WTC11 (cell line): ENCODE measurements around the gene EFCAB14. TPM values are rescaled to one million over a fixed set of nuclear protein-coding genes. Genes with fewer than 3 reads are reported as not detected.

Experiments used
- ATAC-seq: fragments of 200-7000 bp; cut with Tn5 transposase; 2 replicates; pipeline ENCODE4 v1.10.0; 2021; ENCODE audit warnings: mild to moderate bottlenecking, moderate library complexity
- Bru-seq: library from RNA; stranded (reverse); fragments of 400-500 nt; gene quantifications from one replicate; lab custom pipeline; 2021; lab: Mats Ljungman, UMichigan
- CTCF ChIA-PET: fragments of 300-600 bp; sonication (Branson Sonifier 250); formaldehyde crosslinking; loops from one replicate; lab custom pipeline; 2021; ENCODE audit warnings: antibody characterized with exemption; lab: Charles Lee
- POLR2A ChIA-PET: fragments of 350-600 bp; sonication (Branson Sonifier 250); formaldehyde crosslinking; loops from one replicate; lab custom pipeline; 2021; ENCODE audit warnings: antibody characterized with exemption; lab: Charles Lee
- DNase-seq: peaks from one replicate; pipeline ENCODE4 v3.0.0; 2021; ENCODE audit warnings: low spot score
- H3K27ac Mint-ChIP-seq: 2 replicates; pipeline ENCODE4 v1.8.0; 2021; ENCODE audit warnings: mixed read lengths
- H3K27me3 Mint-ChIP-seq: 2 replicates; pipeline ENCODE4 v1.8.0; 2021; ENCODE audit warnings: low read depth, mild to moderate bottlenecking, moderate library complexity, mixed read lengths
- H3K36me3 Mint-ChIP-seq: 2 replicates; pipeline ENCODE4 v1.8.0; 2021; ENCODE audit warnings: mixed read lengths
- H3K4me1 Mint-ChIP-seq: 2 replicates; pipeline ENCODE4 v1.8.0; 2022; ENCODE audit warnings: mixed read lengths
- H3K4me3 Mint-ChIP-seq: 2 replicates; pipeline ENCODE4 v1.8.0; 2021; ENCODE audit warnings: mild to moderate bottlenecking, moderate library complexity, mixed read lengths
- H3K9me3 Mint-ChIP-seq: 2 replicates; pipeline ENCODE4 v1.8.0; 2021; ENCODE audit warnings: mixed read lengths
- ATF1 ChIP-seq: sonication (generic); formaldehyde crosslinking; IDR thresholded peaks from 2 replicates; pipeline ENCODE4 v1.8.1; 2023; ENCODE audit warnings: mild to moderate bottlenecking, moderate library complexity, missing genetic modification reagents
- ATF2 ChIP-seq: sonication (generic); formaldehyde crosslinking; IDR thresholded peaks from 2 replicates; pipeline ENCODE4 v1.8.1; 2022; ENCODE audit warnings: low read depth, missing genetic modification reagents, borderline replicate concordance
- ATF6 ChIP-seq: sonication (generic); formaldehyde crosslinking; IDR thresholded peaks from 2 replicates; pipeline ENCODE4 v1.8.1; 2023; ENCODE audit warnings: mild to moderate bottlenecking, missing genetic modification reagents
- CREM ChIP-seq: sonication (generic); formaldehyde crosslinking; IDR thresholded peaks from 2 replicates; pipeline ENCODE4 v1.8.1; 2022; ENCODE audit warnings: mild to moderate bottlenecking, missing genetic modification reagents, moderate library complexity
- CTCF ChIP-seq: fragments of 200-600 bp; IDR thresholded peaks from 2 replicates; pipeline ENCODE4 v1.8.0; 2022; ENCODE audit warnings: antibody characterized with exemption
- E2F5 ChIP-seq: sonication (generic); formaldehyde crosslinking; IDR thresholded peaks from 2 replicates; pipeline ENCODE4 v1.8.1; 2022; ENCODE audit warnings: mild to moderate bottlenecking, moderate library complexity, missing genetic modification reagents
- ETV6 ChIP-seq: sonication (generic); formaldehyde crosslinking; IDR thresholded peaks from 2 replicates; pipeline ENCODE4 v1.8.1; 2022; ENCODE audit warnings: mild to moderate bottlenecking, missing genetic modification reagents
- FOXJ3 ChIP-seq: sonication (generic); formaldehyde crosslinking; IDR thresholded peaks from 2 replicates; pipeline ENCODE4 v1.9.0; 2021; ENCODE audit warnings: missing genetic modification reagents, mild to moderate bottlenecking, borderline replicate concordance
- GRHL2 ChIP-seq: fragments of 250-450 bp; sonication (Bioruptor Pico); IDR thresholded peaks from 2 replicates; pipeline ENCODE4 v1.8.0; 2022; ENCODE audit warnings: mild to moderate bottlenecking, moderate library complexity; ENCODE audit not compliant: insufficient replicate concordance, severe bottlenecking
- GTF2I ChIP-seq: fragments of 250-450 bp; sonication (Bioruptor Pico); conservative IDR thresholded peaks from 2 replicates; pipeline ENCODE4 v1.4.0; 2021; ENCODE audit warnings: mild to moderate bottlenecking
- IRF2 ChIP-seq: sonication (generic); formaldehyde crosslinking; IDR thresholded peaks from 2 replicates; pipeline ENCODE4 v1.8.0; 2022; ENCODE audit warnings: low read depth, missing genetic modification reagents, borderline replicate concordance
- JAZF1 ChIP-seq: fragments of 250-450 bp; sonication (Bioruptor Pico); IDR thresholded peaks from 2 replicates; pipeline ENCODE4 v1.9.0; 2021; ENCODE audit warnings: moderate library complexity, mild to moderate bottlenecking, inconsistent platforms
- MXD4 ChIP-seq: fragments of 250-450 bp; sonication (Bioruptor Pico); IDR thresholded peaks from 2 replicates; pipeline ENCODE4 v1.8.0; 2021; ENCODE audit warnings: mild to moderate bottlenecking, moderate library complexity, borderline replicate concordance
- NFYB ChIP-seq: sonication (generic); formaldehyde crosslinking; conservative IDR thresholded peaks from 2 replicates; pipeline ENCODE4 v1.8.0; 2022; ENCODE audit warnings: low read depth, missing genetic modification reagents
- NR1H2 ChIP-seq: sonication (generic); formaldehyde crosslinking; IDR thresholded peaks from 2 replicates; pipeline ENCODE4 v1.9.0; 2021; ENCODE audit warnings: mild to moderate bottlenecking, moderate library complexity, missing genetic modification reagents
- OVOL2 ChIP-seq: fragments of 250-450 bp; sonication (Bioruptor Pico); IDR thresholded peaks from 2 replicates; pipeline ENCODE4 v1.9.0; 2021; ENCODE audit warnings: mild to moderate bottlenecking, borderline replicate concordance
- PRRX2 ChIP-seq: fragments of 250-450 bp; sonication (Bioruptor Pico); IDR thresholded peaks from 2 replicates; pipeline ENCODE4 v1.8.0; 2021; ENCODE audit warnings: mild to moderate bottlenecking
- SMAD3 ChIP-seq: sonication (generic); formaldehyde crosslinking; IDR thresholded peaks from 2 replicates; pipeline ENCODE4 v1.8.0; 2022; ENCODE audit warnings: missing genetic modification reagents, mild to moderate bottlenecking, borderline replicate concordance
- SOX15 ChIP-seq: fragments of 250-450 bp; sonication (Bioruptor Pico); IDR thresholded peaks from 2 replicates; pipeline ENCODE4 v1.9.0; 2021; ENCODE audit warnings: mild to moderate bottlenecking
- SP1 ChIP-seq: sonication (generic); formaldehyde crosslinking; conservative IDR thresholded peaks from 2 replicates; pipeline ENCODE4 v1.8.1; 2022; ENCODE audit warnings: missing genetic modification reagents
- USF1 ChIP-seq: sonication (generic); formaldehyde crosslinking; IDR thresholded peaks from 2 replicates; pipeline ENCODE4 v1.8.0; 2022; ENCODE audit warnings: mild to moderate bottlenecking, missing genetic modification reagents
- USF2 ChIP-seq: sonication (generic); formaldehyde crosslinking; IDR thresholded peaks from 2 replicates; pipeline ENCODE4 v1.8.1; 2023; ENCODE audit warnings: mild to moderate bottlenecking, missing genetic modification reagents, moderate library complexity
- ZNF121 ChIP-seq: sonication (generic); formaldehyde crosslinking; IDR thresholded peaks from 2 replicates; pipeline ENCODE4 v1.8.0; 2023; ENCODE audit warnings: missing genetic modification reagents
- ZNF263 ChIP-seq: sonication (generic); formaldehyde crosslinking; IDR thresholded peaks from 2 replicates; pipeline ENCODE4 v1.8.1; 2022; ENCODE audit warnings: low read depth, mild to moderate bottlenecking, moderate library complexity, missing genetic modification reagents
- ZNF425 ChIP-seq: fragments of 250-450 bp; sonication (Bioruptor Pico); conservative IDR thresholded peaks from 2 replicates; pipeline ENCODE4 v1.9.0; 2021; ENCODE audit warnings: mild to moderate bottlenecking
- long read RNA-seq, 3 experiments: library from RNA in 1 of 3; library from capped mRNA in 1 of 3; library from polyadenylated mRNA in 1 of 3; unstranded in 2 of 3; stranded (forward) in 1 of 3; transcript quantifications; one replicate each; pipeline ENCODE4 v2.0.0, GENCODE V29; 2021
- total RNA-seq: library from RNA; stranded (reverse); gene quantifications from 3 replicates; pipeline ENCODE4 v1.2.3, GENCODE V29; 2021

The EFCAB14 gene
- 38.4 to 46.2 TPM (median 39.1 TPM) in 3 replicates for total RNA-seq
- Bru-seq, nascent RNA: percentile 87 among the genes with signal in this experiment
- long read RNA-seq, experiment 1, full-length matches to known transcripts: 115 of 249 reads
- long read RNA-seq, experiment 1, partial matches to known transcripts: 15 of 249 reads
- long read RNA-seq, experiment 1, other reads (novel, unspliced or antisense): 119 of 249 reads
- long read RNA-seq, experiment 2, full-length matches to known transcripts: 9 of 49 reads
- long read RNA-seq, experiment 2, partial matches to known transcripts: 7 of 49 reads
- long read RNA-seq, experiment 2, other reads (novel, unspliced or antisense): 33 of 49 reads
- long read RNA-seq, experiment 3, partial matches to known transcripts: 1 of 2 reads
- long read RNA-seq, experiment 3, other reads (novel, unspliced or antisense): 1 of 2 reads

GRCh38 chr1:46718727-46719622 is at the start of gene EFCAB14:
Gene EFCAB14, minus strand, starts transcription at chr1:46719114. Its CDS starts 1,027 bp downstream, at chr1:46718087.
- Mint-ChIP-seq H3K27ac (peak within 1 kb of the TSS; percentile 35), H3K4me3 (peak within 1 kb of the TSS; percentile 95), H3K4me1 (peaks cover 23% of the 10 kb centered on the region), H3K27me3 (no peaks in the 10 kb centered on the region), H3K36me3 (peaks cover 17% of the 10 kb centered on the region), H3K9me3 (no peaks in the 10 kb centered on the region)
- DNase-seq (peak; percentile 99), ATAC-seq (peak; percentile 95)
- POLR2A ChIA-PET: interaction anchor here (0.5 to 2.3 kb wide), 2 partner anchors 51 to 95 kb away, joined by 3 to 9 read pairs; partner anchors contain the start of gene ATPAF1
- CTCF ChIA-PET: interaction anchor here (0.7 to 2.6 kb wide), 8 partner anchors 9 to 272 kb away, joined by 3 to 7 read pairs (median 4); no protein-coding TSS in a partner anchor
- TF ChIP-seq CTCF (no peak), ZNF425 (CRISPR knock-in tag) (no peak), GRHL2 (CRISPR knock-in tag) (no peak), NFYB (CRISPR knock-in tag) (peak; percentile 88), ATF1 (CRISPR knock-in tag) (no peak; the same call in 1 of the 2 replicates), NR1H2 (CRISPR knock-in tag) (peak; percentile 34; the same call in 1 of the 2 replicates), FOXJ3 (no peak), SMAD3 (CRISPR knock-in tag) (peak; percentile 52; the same call in 1 of the 2 replicates), IRF2 (CRISPR knock-in tag) (no peak), USF1 (CRISPR knock-in tag) (peak; percentile 32; the same call in 1 of the 2 replicates), MXD4 (no peak), SP1 (CRISPR knock-in tag) (peak; percentile 89), USF2 (CRISPR knock-in tag) (0 out of 2 replicates have a peak, but pooled peaks have one; percentile 1), SOX15 (CRISPR knock-in tag) (no peak), OVOL2 (CRISPR knock-in tag) (no peak), ZNF121 (CRISPR knock-in tag) (no peak), ATF2 (CRISPR knock-in tag) (no peak), E2F5 (CRISPR knock-in tag) (peak; percentile 73), ATF6 (CRISPR knock-in tag) (peak; percentile 25; the same call in 1 of the 2 replicates), CREM (peak; percentile 93), ETV6 (CRISPR knock-in tag) (peak; percentile 77), JAZF1 (CRISPR knock-in tag) (no peak), PRRX2 (no peak), ZNF263 (CRISPR knock-in tag) (no peak; the same call in 1 of the 2 replicates), GTF2I (no peak)
